Liver (tissue), 3 donors: ENCODE data around the gene ISG20L2.

Experiments used
- CTCF ChIP-seq: fragments of 150-350 bp; IDR thresholded peaks from 2 replicates; pipeline ENCODE4 v1.5.1; 2017; ENCODE audit warnings: improper control_type of control experiment, low read depth, low read length; ENCODE audit not compliant: missing input control
- HNF4A ChIP-seq, 2 donors: conservative IDR thresholded peaks; 2 replicates each; pipeline ENCODE4 v1.6.1; 2016; ENCODE audit warnings: antibody characterized with exemption in 2 of 2, mild to moderate bottlenecking in 2 of 2
- RAD21 ChIP-seq, 2 donors: IDR thresholded peaks; 2 replicates each; pipeline ENCODE4 v1.6.1; 2016; ENCODE audit warnings: antibody characterized with exemption in 2 of 2, mild to moderate bottlenecking in 2 of 2
- ZBTB33 ChIP-seq: IDR thresholded peaks from 2 replicates; pipeline ENCODE4 v1.6.1; 2016; ENCODE audit warnings: antibody characterized with exemption
- donor health status: healthy.
- donor health status: healthy.

- TF ChIP-seq CTCF (no peak), HNF4A (conservative IDR thresholded peaks at IDR 0.05) (no peak), RAD21 (IDR thresholded peaks at IDR 0.05) (no peak), ZBTB33 (no peak)
Measured at GRCh38 chr1:156776942-156777341, 48.4 kb upstream of the ISG20L2 start.
